Activated B cell treated with CpG ODN at 0.5 μM for 24 hours (primary cell): ENCODE results near the gene TUBB. TPM values are rescaled to one million over a fixed set of nuclear protein-coding genes. Genes with fewer than 3 reads are reported as not detected.

Source experiments
- ATAC-seq: fragments of 200-7000 bp; cut with Tn5 transposase; one replicate; pipeline ENCODE4 v1.10.0; 2021; ENCODE audit warnings: low read depth, mild to moderate bottlenecking, moderate library complexity
- CTCF ChIA-PET: fragments of 350-600 bp; sonication (Branson Sonifier 250); formaldehyde crosslinking; loops from one replicate; lab custom pipeline; 2021; ENCODE audit warnings: antibody characterized with exemption; lab: Charles Lee
- POLR2A ChIA-PET: fragments of 350-600 bp; sonication (Branson Sonifier 250); formaldehyde crosslinking; loops from one replicate; lab custom pipeline; 2021; ENCODE audit warnings: antibody characterized with exemption; lab: Charles Lee
- DNase-seq: peaks from one replicate; pipeline ENCODE4 v3.0.0; 2022
- H3K27ac Mint-ChIP-seq: one replicate; pipeline ENCODE4 v1.8.0; 2020; ENCODE audit warnings: mixed read lengths
- H3K27me3 Mint-ChIP-seq: one replicate; pipeline ENCODE4 v1.8.0; 2021; ENCODE audit warnings: mixed read lengths
- H3K36me3 Mint-ChIP-seq: one replicate; pipeline ENCODE4 v1.8.0; 2021; ENCODE audit warnings: low read depth, mixed read lengths
- H3K4me1 Mint-ChIP-seq: one replicate; pipeline ENCODE4 v1.8.0; 2021; ENCODE audit warnings: mixed read lengths
- H3K4me3 Mint-ChIP-seq: one replicate; pipeline ENCODE4 v1.8.0; 2020; ENCODE audit warnings: mild to moderate bottlenecking, mixed read lengths
- H3K9me3 Mint-ChIP-seq: one replicate; pipeline ENCODE4 v1.8.0; 2020; ENCODE audit warnings: mixed read lengths
- intact Hi-C: fragments of 100-400 bp; cut with micrococcal nuclease; formaldehyde crosslinking; loops from one replicate; pipeline ENCODE4 v1.15.1; 2024
- total RNA-seq: library from RNA; stranded (reverse); gene quantifications from 2 replicates; pipeline ENCODE4 v1.2.3, GENCODE V29; 2022
- TF ChIP-seq, protein P1 (sequence below): fragments of 200-600 bp; IDR thresholded peaks from one replicate; pipeline ENCODE4 v1.8.0; 2022; ENCODE audit warnings: antibody characterized with exemption, mild to moderate bottlenecking

Gene TUBB
- total RNA-seq, 1 donor from 2014 or later, result 700 TPM

- intact Hi-C loops, result loop anchor here (2.0 to 10.0 kb wide), 4 partner anchors 67 to 881 kb away; partner anchors contain the start of genes GTF2H4, MRPS18B, PPP1R10 and TRIM26
- Mint-ChIP-seq H3K27me3 (no peaks in the 10 kb centered on the region), H3K9me3 (no peaks in the 10 kb centered on the region), H3K4me1 (peaks cover 82% of the 10 kb centered on the region), H3K27ac (peak overlapping the region; percentile 99), H3K36me3 (peaks cover 65% of the 10 kb centered on the region), H3K4me3 (peak overlapping the region; percentile 92)
- no peak for DNase-seq
- ATAC-seq, result no peak
- ChIA-PET POLR2A (interaction anchor here (0.6 to 15.3 kb wide), 13 partner anchors 9 to 520 kb away, joined by 3 to 697 read pairs (median 9); partner anchors contain the start of genes DHX16, MDC1, MRPS18B and NRM), CTCF (interaction anchor here (15.7 kb wide), 1 partner anchor 45 kb away, joined by 576 read pairs; the partner anchor contains the start of gene TUBB)
- TF ChIP-seq, protein P1, sequence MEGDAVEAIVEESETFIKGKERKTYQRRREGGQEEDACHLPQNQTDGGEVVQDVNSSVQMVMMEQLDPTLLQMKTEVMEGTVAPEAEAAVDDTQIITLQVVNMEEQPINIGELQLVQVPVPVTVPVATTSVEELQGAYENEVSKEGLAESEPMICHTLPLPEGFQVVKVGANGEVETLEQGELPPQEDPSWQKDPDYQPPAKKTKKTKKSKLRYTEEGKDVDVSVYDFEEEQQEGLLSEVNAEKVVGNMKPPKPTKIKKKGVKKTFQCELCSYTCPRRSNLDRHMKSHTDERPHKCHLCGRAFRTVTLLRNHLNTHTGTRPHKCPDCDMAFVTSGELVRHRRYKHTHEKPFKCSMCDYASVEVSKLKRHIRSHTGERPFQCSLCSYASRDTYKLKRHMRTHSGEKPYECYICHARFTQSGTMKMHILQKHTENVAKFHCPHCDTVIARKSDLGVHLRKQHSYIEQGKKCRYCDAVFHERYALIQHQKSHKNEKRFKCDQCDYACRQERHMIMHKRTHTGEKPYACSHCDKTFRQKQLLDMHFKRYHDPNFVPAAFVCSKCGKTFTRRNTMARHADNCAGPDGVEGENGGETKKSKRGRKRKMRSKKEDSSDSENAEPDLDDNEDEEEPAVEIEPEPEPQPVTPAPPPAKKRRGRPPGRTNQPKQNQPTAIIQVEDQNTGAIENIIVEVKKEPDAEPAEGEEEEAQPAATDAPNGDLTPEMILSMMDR, result no peak
Observed at GRCh38 chr6:30683183-30683979, 36.8 kb upstream of the TUBB start.

DNA sequence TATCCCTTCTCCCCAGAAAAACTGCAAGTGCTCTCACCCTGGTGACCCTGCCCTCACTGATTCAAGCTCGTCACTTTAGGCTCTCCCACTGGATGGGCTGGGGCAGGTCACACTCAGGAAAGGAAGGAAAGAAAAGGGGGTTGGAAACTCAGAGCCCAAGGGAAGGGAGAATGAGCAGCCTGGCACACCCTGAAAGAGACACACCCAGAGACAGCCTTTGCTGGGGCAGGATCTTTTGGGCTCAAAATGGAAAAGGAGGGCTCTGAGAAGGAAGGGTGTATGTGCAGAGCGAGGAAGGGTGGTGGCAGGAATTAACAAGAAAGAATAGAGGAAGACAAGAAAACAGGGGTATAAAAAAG is 36.2 kb upstream of the TUBB start:
- ATAC-seq (no peak), DNase-seq (no peak)
- peak overlapping the region; percentile 99 for H3K27ac Mint-ChIP-seq
- no peaks in the 10 kb centered on the region for H3K27me3 Mint-ChIP-seq
- peaks cover 82% of the 10 kb centered on the region for H3K4me1 Mint-ChIP-seq
- intact Hi-C loops, result loop anchor here (2.0 to 10.0 kb wide), 4 partner anchors 67 to 881 kb away; partner anchors contain the start of genes GTF2H4, MRPS18B, PPP1R10 and TRIM26
- TF ChIP-seq, protein P1, result no peak
- no peaks in the 10 kb centered on the region for H3K9me3 Mint-ChIP-seq
- peaks cover 59% of the 10 kb centered on the region for H3K36me3 Mint-ChIP-seq
- H3K4me3 Mint-ChIP-seq, result peak overlapping the region; percentile 92
- CTCF ChIA-PET, result interaction anchor here (1.0 to 15.7 kb wide), 2 partner anchors 12 to 44 kb away, joined by 4 to 576 read pairs; partner anchors contain the start of genes DHX16 and TUBB
- POLR2A ChIA-PET, result interaction anchor here (0.7 to 15.3 kb wide), 9 partner anchors 8 to 519 kb away, joined by 3 to 697 read pairs (median 4); partner anchors contain the start of genes ABCF1, MDC1, MRPS18B and PPP1R10

DNA sequence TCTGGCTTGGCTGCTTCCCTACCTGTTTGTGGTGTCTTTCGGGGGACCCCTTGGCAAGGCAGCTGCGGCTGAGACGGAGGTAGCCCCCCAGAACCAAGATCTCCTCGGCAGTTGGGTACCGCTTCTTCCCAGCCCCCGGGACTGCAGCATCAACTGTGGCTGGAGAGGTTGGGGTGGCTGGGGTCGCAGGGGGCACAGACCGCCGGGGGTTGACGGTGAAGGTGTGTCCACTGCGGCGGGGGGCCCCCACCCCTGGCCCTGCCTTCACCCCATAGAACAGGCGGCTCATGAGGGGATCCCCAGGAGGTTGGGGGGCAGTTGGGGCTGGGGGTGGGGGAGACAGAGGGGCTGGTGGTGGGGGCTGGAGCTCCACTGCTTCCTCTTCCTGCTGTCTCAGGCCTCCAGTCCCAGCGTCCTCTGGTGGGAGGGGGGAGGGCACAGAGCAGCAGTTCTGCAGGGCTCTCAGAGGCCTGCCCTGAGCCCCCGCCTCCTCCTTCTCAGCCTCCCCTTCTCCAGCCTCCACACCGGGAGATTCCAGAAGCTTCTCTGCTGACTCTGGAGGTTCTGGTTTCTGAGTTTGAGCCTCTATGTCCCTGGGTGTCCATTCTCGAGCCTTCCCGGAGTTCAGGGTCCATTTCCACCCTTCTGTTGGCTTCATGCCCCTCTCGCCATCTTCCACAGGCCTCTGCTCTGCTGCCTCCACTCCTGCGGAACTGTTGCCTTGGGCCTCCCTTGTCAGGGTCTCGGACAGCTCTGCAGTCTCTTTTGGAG is 35.6 kb upstream of the TUBB start:
- H3K27ac Mint-ChIP-seq, result peak overlapping the region; percentile 99
- H3K4me1 Mint-ChIP-seq, result peaks cover 82% of the 10 kb centered on the region
- peaks cover 54% of the 10 kb centered on the region for H3K36me3 Mint-ChIP-seq
- TF ChIP-seq, protein P1, result no peak
- peak overlapping the region; percentile 92 for H3K4me3 Mint-ChIP-seq
- H3K9me3 Mint-ChIP-seq, result no peaks in the 10 kb centered on the region
- no peaks in the 10 kb centered on the region for H3K27me3 Mint-ChIP-seq
- CTCF ChIA-PET, result interaction anchor here (1.0 to 15.7 kb wide), 2 partner anchors 12 to 44 kb away, joined by 4 to 576 read pairs; partner anchors contain the start of genes DHX16 and TUBB
- no peak for ATAC-seq
- POLR2A ChIA-PET, result interaction anchor here (0.5 to 15.3 kb wide), 7 partner anchors 9 to 168 kb away, joined by 3 to 697 read pairs (median 5); partner anchors contain the start of genes ABCF1, MDC1, MRPS18B and PPP1R10
- no peak for DNase-seq
- intact Hi-C loops, result loop anchor here (5.0 to 10.0 kb wide), 3 partner anchors 223 to 880 kb away; partner anchors contain the start of genes GTF2H4 and TRIM26

- ATAC-seq, result no peak
- H3K4me3 Mint-ChIP-seq, result peak overlapping the region; percentile 92
- ChIA-PET POLR2A (interaction anchor here (0.5 to 15.3 kb wide), 11 partner anchors 10 to 1512 kb away, joined by 3 to 697 read pairs (median 5); partner anchors contain the start of genes ABCF1, DDR1, MDC1 and MRPS18B), CTCF (interaction anchor here (1.0 to 15.7 kb wide), 2 partner anchors 13 to 43 kb away, joined by 4 to 576 read pairs; partner anchors contain the start of genes DHX16 and TUBB)
- H3K4me1 Mint-ChIP-seq, result peaks cover 82% of the 10 kb centered on the region
- intact Hi-C loops, result loop anchor here (2.0 to 10.0 kb wide), 2 partner anchors 13 to 879 kb away; partner anchors contain the start of gene DHX16
- H3K36me3 Mint-ChIP-seq, result peaks cover 46% of the 10 kb centered on the region
- no peak for DNase-seq
- no peaks in the 10 kb centered on the region for H3K27me3 Mint-ChIP-seq
- TF ChIP-seq, protein P1, result no peak
- H3K9me3 Mint-ChIP-seq, result no peaks in the 10 kb centered on the region
- peak overlapping the region; percentile 99 for H3K27ac Mint-ChIP-seq
Observed at GRCh38 chr6:30685157-30686008, 34.8 kb upstream of the TUBB start.
